Measurements from ENCODE around the gene DIPK1B.

Gene DIPK1B

DNA sequence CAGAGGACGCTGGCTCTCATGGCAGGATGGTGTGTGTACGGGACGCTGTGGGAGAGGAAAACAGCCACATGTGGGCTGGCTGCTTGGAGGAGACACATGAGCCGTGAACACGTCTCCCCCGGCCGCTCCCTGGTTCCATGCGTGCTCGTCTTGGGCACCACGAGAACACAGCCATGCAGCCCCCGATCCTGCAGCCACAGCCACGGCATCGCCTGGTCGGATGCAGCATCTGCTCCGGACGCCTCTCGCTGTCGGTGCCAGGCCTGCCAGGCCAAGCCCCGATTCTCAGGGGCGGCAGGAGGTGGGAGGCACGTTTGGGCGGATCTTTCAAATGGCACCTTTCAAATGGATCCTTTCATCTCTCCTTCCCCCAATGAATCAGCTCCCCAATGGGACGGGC lies 27.1 kb downstream of the DIPK1B start:
- no peak for DNase-seq (ENCODE audit: low spot score)

DNA sequence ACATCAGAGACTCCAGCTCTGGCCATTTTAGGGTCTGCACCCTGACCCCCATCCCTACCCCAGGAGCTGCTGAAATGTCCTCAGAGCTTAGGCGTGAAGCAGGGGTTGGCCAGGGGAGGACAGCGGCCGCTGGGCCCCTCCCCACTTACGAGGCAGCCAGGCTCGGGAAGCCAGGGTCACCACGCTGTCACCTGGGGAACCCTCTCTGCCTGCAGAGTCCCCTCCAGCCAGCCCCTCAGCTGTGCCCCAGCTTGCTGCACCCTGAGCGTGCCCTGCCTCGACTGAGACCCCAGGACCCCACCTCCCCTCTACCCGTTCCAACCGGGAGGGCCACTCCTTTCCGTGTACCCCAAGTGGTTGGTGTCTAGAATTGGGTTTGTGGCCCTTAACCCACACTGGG lies 27.7 kb downstream of the DIPK1B start:
- no peak for DNase-seq (ENCODE audit: low spot score)

DNA sequence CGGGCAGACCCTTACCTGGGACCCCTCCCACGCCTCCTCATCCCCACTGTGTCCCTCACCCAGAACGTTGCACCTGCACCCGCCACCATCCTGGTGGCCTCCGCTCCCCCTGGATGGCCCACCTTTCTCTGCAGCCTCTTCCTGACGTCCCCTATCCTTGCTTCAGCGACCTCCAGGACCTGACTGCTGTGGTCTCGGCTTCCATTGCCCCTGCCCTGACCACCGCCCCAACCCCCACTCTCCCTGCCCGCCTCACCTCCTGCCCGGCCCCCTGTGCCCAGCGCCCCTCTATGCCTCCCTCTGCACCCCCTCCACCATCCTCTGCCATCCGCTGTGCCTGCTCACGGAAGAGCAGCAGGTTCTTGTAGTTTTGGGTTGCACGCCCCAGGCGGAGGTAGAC lies 28.1 kb downstream of the DIPK1B start:
- no peak for DNase-seq (ENCODE audit: low spot score)

DNA sequence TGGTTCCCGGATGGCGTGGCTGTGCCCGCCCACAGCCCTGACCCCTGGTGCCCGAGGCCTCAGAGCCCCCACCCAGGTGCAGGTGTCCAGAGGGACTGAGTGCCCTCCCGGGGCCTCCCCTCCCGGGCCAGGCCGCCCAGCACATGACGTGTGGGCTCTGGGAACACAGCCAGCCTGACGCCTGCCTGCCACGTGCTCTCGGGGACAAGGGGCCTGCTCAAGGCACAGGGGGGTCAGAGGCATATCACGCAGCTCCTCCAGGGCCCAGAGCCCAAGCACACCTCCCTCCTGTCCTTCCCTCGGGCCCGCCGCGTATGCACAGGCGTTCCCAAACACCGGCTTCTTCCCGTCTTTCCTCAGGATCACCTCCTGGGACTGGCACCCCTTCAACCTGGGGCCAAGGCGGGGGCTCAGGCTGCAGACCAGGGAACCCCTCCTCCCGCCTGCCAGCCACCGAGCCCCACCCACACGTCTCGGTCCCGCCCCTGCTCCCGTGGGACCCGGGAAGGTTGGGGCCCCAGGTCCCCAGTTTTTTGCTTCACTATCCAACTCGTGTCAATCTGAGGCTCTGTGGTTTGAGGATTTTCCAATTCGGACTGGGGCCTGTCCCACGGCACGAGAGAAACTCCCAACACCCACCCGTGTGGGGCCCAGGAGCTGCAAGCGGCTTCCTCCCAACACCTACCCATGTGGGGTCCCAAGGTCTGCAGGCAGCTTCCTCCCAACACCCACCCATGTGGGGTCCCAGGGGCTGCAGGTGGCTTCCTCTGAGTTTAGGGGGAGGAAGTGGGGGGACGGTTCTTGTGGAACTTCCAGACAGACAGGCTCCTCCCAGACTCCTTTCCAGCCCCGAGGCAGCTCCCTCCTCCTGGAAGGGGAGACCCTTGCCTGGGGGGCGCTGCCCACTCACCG lies 28.9 kb downstream of the DIPK1B start:
- no peak for DNase-seq (ENCODE audit: low spot score)

DNA sequence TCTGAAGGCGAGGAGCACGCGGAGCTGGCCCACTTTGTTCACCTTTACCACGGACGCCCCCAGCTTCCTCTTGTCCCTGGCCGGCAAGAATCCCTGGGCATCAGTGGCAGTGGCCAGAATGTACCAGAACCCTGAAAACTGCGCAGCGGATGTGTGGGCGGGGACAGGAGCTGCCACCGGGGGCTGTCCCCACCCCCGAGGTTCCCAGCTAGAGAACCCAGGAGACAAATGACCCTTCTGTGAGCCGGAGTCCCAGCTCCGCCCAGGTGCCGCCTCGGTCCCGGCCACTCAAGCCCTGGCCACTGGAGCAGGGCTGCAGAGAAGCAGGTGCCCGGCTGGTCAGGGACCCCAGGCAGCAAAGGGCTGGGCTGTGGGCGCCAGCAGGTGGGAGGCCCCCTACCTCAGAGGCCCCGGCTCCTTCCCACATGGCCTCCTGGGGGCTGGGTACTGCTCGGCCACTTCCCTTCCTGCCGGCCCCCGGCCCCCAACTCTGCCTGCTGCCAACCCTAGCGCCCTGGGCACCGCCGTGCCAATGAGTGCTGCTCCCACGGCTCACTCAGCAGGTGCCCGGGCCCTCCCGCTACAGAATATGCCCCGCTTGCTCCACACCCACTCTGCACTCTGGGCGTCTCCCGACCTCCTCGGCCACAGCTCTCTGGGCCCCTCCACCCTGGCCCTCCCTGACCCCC lies 29.7 kb downstream of the DIPK1B start:
- DNase-seq (ENCODE audit: low spot score): no peak

DNA sequence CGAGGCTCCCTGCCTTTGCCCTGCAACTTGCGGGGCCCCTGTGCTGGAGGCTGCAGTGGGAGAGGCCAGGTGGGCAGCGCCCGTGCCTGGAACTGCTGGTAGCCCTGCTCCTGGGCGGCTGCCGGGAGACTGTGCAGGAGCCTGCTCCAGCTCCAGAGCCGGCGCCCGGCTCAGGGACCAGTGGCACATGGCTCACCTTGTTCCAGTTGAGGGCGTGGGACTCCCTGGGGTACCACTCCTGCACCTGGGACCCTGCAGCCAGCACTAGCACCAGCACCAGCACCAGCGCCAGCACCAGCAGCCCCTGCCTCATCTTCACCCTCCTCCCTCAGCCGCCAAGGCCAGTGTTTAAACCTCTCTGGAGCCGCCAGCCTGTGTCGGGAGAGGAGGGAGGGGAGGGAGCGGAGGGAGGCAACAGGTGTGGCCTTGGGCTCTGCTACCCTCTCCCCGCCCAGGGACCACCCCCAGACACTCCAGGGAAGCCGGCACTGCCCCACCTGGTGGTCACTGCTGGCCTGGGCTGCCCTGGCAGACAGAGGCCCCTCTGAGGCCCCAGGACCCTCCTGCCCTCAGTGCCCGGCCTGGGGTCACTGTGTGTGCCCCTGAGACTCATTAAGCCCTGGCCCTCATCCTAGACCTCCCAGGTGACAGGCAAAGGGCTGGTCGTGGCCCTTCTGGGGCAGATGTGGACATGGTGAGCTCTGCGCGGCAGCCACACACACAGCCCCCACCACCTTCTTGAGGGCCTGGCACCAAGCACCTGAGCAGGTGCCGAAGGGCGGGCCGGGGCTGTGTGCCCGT lies 30.4 kb downstream of the DIPK1B start, which contains the start of gene LCN10:
Gene LCN10 (minus strand): TSS at position 350 of the 801 bp plus-strand sequence. CDS start 37 bp downstream, at position 313.
- DNase-seq (ENCODE audit: low spot score): peak; percentile 94

DNA sequence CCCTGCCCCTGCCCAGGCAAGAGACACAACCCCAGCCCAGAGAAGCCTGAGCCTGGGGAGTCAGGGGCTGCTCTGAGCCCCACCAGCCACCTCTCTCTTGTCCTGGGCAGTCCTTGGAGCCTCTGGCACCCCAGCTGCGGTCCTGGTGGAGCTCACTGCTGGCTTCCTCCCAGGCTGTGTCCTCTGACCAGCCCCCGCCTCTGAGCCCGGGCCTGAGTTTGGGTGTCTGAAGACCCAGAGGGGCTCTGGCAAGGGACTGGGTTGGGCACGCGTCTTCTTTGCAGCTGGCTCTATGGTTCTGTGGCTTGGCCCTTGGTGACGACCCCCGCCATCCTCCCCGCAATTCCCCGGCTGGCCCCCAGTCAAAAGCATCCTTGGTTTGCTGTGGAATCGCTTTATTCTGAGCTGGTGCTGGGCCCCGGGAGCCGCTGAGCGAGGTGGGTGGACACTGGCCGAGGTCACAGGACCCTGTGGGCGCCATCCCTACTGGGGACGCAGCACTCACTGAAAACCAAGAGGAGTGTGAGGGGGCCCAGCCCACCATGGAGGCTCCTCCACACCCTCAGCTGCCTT lies 31.4 kb downstream of the DIPK1B start:
- DNase-seq (ENCODE audit: low spot score): no peak

DNA sequence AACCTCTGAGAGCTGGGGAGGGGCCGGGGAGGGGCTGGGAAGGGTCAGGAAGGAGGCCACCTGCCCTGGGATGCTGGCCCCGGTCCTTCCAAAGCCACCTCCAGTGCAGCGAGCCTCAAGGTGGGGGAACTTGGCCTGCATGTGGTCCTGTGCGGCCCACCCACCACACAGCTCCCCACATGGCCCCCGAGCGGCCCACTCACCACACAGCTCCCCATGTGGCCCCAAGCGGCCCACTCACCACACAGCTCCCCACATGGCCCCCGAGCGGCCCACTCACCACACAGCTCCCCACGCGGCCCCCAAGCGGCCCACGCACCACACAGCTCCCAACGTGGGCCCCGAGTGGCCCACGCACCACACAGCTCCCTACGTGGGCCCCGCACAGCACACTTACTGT lies 32.4 kb downstream of the DIPK1B start:
- no peak for DNase-seq (ENCODE audit: low spot score)

DNA sequence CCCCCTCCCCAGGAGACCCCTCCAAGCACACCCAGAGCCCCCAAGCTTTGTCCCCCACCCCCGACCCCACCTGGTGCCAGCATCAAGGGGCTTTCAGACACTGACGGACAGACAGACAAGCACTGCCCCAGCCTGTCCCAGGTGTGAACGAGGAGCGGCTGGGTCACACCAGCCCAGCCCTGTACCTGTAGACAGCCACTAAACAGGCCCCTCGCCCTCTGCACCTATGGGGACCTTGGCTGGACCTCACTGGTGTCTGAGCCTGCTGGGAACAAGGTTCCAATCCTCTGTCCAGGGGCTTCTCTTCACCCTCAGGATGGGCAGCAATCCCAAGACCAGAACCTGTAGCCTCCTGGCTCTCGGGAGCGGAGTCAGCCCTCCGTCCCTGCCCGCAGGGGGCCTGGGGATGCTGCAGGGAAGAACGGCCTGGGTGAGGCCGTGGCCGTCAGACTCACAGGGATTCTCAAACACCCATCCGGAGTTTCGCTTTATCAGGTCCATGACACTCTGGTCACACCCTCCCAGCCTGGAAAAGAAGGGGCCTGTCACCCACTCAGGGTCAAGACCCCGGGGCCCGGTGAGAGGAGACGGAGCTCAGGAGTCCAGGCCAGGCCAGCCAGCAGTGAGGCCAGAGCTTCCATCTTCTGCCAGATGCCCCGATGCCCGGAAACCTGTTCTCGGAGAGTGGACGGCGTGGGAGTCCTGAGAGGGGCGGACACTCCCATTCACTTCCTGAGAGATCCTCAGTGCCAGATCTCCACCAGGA lies 33.2 kb downstream of the DIPK1B start:
- no peak for DNase-seq (ENCODE audit: low spot score)

DNA sequence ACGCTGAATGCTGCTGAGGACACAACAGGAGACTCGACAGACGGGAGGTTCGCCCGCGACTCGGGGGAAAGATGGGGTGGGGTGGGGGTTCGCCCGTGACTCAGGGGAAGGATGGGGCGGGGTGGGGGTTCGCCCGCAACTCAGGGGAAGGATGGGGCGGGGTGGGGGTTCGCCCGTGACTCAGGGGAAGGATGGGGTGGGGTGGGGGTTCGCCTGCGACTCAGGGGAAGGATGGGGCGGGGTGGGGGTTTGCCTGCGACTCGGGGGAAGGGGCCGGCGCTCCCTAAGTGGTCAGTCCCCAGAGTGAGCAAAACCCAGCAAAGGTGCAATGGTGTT lies 33.8 kb downstream of the DIPK1B start:
- DNase-seq (ENCODE audit: low spot score): no peak

DNA sequence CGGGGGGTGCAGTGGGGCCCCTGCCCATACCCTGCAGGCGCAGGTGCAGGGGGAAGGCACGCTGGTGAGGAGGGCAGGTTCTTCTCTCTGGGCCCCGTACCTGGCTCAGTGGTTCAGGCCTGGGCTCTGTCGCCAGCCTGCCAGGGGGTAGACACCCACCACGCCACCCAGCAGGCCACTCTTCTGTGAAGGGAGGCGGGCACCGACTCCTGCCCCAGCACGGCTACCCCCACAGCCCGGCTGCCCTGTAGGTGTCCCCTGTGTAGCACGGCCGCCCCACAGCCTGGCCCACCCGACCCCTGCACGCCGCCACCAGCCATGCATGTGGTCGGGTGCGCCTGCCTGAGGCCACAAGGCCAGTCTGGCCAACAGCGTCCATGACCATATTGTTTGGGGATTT lies 34.2 kb downstream of the DIPK1B start:
- no peak for DNase-seq (ENCODE audit: low spot score)

DNA sequence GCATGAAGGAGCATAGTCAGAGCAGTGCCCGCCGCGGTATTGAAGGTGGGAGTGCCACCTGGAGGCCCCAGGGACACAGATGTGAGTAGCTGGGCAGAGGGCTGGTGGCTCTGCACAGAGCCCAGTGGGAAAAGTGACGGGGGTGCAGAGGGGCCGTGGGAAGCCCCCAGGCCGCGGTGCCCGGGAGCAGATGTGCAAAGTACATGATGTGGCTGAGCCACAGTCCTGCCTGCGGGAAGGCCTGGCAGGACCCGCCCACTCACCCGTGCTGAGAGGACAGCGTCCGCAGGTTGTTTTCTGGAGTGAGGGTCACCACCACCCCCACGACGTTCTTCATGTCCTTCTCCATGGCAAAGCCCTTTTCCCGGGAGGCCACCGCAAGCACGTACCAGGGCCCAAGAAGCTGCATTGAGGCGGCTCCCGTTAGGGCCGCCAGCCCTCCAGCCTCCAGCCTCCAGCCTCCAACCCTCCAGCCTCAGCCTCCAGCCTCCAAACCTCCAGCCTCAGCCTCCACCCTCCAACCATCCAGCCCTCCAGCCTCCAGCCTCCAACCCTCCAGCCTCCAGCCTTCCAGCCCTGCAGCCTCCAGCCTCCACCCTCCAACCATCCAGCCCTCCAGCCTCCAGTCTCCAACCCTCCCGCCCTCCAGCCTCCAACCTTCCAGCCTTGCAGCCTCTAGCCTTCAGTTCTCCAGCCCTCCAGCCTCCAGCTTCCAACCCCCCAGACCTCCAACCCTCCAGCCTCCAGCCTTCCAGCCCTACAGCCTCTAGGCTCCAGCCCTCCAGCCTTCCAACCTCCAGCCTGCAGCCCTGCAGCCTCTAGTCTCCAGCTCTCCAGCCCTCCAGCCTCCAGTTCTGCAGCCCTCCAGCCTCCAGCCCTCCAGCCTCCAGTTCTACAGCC lies 35.0 kb downstream of the DIPK1B start:
- DNase-seq (ENCODE audit: low spot score): no peak

DNA sequence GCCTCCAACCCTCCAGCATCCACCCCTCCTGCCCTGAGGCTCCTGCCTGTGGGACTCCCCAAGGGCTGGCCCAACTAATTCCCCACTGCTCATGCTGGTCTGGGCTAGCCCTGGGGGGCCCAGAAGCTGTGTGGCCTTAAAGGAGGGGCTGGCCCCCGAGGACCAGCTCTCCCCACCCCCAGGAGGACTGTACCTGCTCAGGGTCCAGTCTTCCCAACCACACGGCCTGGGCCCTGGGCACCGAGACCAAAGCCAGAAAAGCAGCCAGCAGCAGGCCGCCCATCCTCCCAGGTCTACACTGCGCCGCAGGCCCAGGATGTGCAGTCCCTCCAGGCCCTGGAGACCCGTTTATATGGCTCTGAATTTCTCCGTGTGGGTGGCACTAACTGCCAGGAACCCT lies 35.8 kb downstream of the DIPK1B start, which contains the start of gene LCN6:
Gene LCN6 (minus strand): TSS at position 325 of the 400 bp plus-strand sequence. CDS start 42 bp downstream, at position 283.
- DNase-seq (ENCODE audit: low spot score): no peak

DNA sequence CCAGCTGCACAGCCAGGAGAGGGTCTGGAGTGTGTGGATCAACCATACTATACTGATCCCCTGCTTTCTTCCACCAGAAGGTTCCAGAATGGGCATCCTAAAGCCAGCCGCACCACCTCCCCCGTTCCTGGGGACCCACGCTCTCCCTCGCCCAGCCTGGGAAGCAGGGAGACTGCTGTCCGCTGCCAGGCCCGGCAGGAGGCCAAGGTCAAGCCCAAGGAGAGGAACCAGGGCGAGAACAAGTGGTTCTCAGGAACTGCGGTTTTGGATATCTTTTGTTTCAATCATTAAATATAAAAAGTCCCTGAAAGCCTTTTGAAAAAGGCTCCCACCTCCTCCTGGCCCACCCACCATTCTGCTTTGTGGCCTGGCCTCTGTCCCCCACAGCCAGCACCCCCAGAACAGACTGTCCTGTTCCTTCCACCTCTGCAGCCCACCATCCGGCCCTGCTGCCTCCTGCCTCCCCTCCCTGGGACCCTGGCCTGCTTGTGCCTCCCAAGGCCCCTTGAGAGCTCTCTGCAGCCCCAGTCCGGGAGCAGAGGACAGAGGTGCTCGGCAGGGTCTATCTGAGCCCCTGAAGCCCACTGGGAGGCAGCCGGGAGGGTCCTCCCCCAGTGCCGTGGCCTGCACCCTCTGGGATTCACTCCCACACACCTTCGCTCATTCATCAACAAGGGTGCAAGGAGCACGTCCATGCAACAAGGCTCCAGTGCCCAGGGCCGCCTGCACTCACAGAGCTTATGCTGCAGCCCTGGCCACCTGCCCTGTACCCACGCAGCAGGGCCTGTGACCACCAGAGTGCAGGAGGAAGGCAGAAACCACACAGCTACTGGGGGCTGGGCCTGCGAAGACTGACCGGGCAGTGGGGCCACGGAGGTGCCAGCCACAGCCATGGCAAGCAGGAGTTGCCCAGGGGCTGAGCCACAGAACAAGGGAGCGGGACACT lies 36.6 kb downstream of the DIPK1B start:
- no peak for DNase-seq (ENCODE audit: low spot score)

DNA sequence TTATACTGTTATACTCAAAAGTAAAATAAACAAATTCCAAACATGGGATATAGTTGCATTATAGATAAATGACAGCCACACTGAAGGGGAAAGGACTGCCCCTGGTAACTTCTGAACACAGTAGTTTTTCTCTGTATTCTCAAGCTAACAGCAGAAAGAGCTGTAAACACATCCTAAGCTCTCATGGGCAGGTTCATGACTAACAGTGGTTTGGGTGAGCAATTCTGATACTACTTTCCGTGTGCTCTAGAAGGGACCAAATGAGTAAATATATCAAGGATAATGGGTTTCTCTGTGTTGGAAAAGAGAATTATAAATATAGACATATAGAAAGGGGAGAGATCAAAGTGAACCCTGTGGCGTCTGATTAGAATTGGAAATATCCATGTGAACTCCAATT lies 38.2 kb downstream of the DIPK1B start:
- no peak for DNase-seq (ENCODE audit: low spot score)

DNA sequence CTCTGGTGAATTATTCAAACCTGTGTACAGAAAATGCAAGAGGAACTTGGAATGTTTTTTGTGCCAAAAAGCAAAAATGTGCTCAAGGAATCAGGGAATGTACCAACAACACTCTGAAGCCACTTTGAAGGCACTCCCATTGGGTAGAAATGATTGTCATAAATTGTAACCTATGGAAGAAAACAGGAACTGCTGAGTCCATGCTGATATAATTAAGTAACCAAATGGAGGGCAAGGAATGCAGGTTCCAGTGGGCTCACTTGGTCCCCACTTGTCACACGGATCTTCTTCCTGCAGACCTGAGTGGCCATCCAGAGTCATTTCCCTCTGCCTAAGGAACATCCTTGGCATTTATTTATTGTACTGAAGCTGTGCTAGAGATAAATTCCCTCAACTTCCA lies 38.9 kb downstream of the DIPK1B start:
- no peak for DNase-seq (ENCODE audit: low spot score)

DNA sequence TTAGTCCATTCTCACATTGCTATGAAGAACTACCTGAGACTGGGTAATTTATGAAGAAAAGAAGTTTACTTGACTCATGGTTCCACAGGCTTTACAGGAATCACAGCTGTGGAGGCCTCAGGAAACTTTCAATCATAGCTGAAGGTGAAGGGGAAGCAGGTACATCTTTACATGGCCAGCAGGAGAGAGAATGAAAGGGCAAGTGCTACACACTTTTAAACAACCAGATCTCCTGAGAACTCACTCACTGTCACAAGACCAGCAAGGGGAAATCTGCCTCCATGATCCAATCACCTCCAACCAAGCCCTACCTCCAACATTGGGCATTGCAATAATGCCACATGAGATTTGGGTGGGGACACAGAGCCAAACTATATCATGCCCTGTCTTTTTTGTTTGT lies 39.4 kb downstream of the DIPK1B start:
- no peak for DNase-seq (ENCODE audit: low spot score)

DNA sequence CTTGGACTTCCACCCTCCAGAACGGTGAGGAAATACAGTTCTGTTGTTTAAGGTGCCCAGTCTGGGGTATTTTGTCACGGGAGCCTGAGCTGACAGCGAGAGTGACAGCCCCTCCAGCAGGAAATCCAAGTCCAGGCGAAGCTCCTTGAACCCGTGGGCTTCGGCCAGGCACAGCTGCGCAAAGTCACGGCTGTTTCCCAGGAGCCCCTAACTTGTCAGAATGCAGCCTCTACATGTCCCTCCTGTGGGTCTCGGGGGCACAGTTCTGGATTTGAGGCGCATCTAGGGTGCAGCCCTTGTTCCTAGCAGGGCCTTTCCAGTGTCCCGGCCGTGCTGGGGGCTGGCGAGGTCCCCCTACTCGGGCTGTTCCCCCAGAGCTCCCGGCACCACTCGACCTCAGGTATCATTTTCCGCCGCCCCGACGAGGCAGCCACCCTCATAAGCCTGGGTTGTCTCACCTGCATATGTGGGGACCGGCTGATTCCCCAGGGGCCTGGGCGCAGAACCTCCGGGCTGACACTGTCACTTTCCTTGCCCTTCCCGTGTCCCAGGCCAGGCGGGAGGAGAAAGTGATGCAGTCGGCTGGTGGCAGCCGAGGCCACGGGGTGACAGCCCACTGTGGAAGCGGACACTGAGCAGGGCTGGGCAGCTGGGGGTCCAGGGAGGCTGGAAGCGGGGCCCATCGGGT lies 41.1 kb downstream of the DIPK1B start:
- DNase-seq (ENCODE audit: low spot score): no peak

Measured in HuH-7 (cell line).